Neural progenitor cell (in vitro differentiated cells): Measurements from ENCODE around the gene ID2.

Source experiments
- EZH2 ChIP-seq: fragments of 200-600 bp; sonication (generic); IDR thresholded peaks from 2 replicates; pipeline ENCODE4 v1.6.1; 2017; ENCODE audit warnings: antibody characterized with exemption, mild to moderate bottlenecking, moderate library complexity
- EZH2phosphoT487 ChIP-seq: fragments of 200-600 bp; sonication (generic); IDR thresholded peaks from 2 replicates; pipeline ENCODE4 v1.6.1; 2017; ENCODE audit warnings: antibody characterized with exemption

- TF ChIP-seq EZH2phosphoT487, result no peak
- TF ChIP-seq EZH2, result no peak
Observed at GRCh38 chr2:8658064-8658862, 23.6 kb upstream of the ID2 start.
